Endothelial cell of umbilical vein (primary cell): ENCODE measurements around the gene RAB21. TPM values are rescaled to one million over a fixed set of nuclear protein-coding genes. Genes with fewer than 3 reads are reported as not detected.

Source experiments
- BruUV-seq: library from RNA; stranded (reverse); fragments of 400-500 nt; replicated peaks from 2 replicates; lab custom pipeline; 2021; lab: Mats Ljungman, UMichigan
- CTCF ChIA-PET: fragments of 300-600, 350-600 bp; sonication (Branson Sonifier 250); formaldehyde crosslinking; loops from one replicate; lab custom pipeline; 2021; ENCODE audit warnings: antibody characterized with exemption, inconsistent platforms; lab: Charles Lee
- POLR2A ChIA-PET: fragments of 300-600, 350-600 bp; sonication (Branson Sonifier 250); formaldehyde crosslinking; loops from one replicate; lab custom pipeline; 2021; ENCODE audit warnings: antibody characterized with exemption, inconsistent platforms; lab: Charles Lee
- DNase-seq: peaks from one replicate; pipeline ENCODE4 v3.0.0-alpha.2; 2011; ENCODE audit warnings: low read depth, low spot score
- FAIRE-seq: peaks from 2 replicates; lab custom pipeline; 2011; peaks lifted over from hg19 to GRCh38; lab: Jason Lieb, UNC
- H2AFZ ChIP-seq: 2 replicates; pipeline ENCODE4 v1.6.0; 2012; ENCODE audit warnings: low read depth, low read length, control low read depth, inconsistent platforms
- H3K27ac ChIP-seq: 2 replicates; pipeline ENCODE4 v1.5.1; 2011; ENCODE audit warnings: low read depth, mild to moderate bottlenecking, control low read depth, low read length, moderate library complexity; ENCODE audit not compliant: insufficient read depth
- H3K27me3 ChIP-seq, 2 experiments: 2 replicates each; pipeline versions ENCODE4 v1.6.0 to v1.6.1; 2011; ENCODE audit warnings: low read length in 2 of 2, mixed read lengths in 1 of 2; ENCODE audit not compliant: control insufficient read depth in 2 of 2, insufficient read depth in 2 of 2
- H3K36me3 ChIP-seq, 2 experiments: 2 replicates in 1 of 2; 3 replicates in 1 of 2; pipeline ENCODE4 v1.5.1; 2011; ENCODE audit warnings: low read length in 2 of 2, mild to moderate bottlenecking in 1 of 2, moderate library complexity in 1 of 2; ENCODE audit not compliant: control insufficient read depth in 2 of 2, insufficient read depth in 2 of 2; ENCODE audit errors: extremely low read depth in 1 of 2
- H3K4me1 ChIP-seq: 3 replicates; pipeline ENCODE4 v1.5.1; 2011; ENCODE audit warnings: mild to moderate bottlenecking, low read length; ENCODE audit not compliant: control insufficient read depth, insufficient read depth; ENCODE audit errors: extremely low read depth
- H3K4me2 ChIP-seq: 2 replicates; pipeline ENCODE4 v1.6.1; 2011; ENCODE audit warnings: low read length, control low read depth, mixed read lengths; ENCODE audit not compliant: insufficient read depth
- H3K4me3 ChIP-seq, 3 experiments: fragments of 200-600 bp in 1 of 3; sonication (generic), shearing (Covaris generic) in 1 of 3; replicated peaks in 1 of 3; 2 replicates each; pipeline ENCODE4 v1.5.1; 2011 to 2016; ENCODE audit warnings: control low read depth in 3 of 3, low read length in 3 of 3, mild to moderate bottlenecking in 2 of 3, inconsistent platforms in 1 of 3, low read depth in 1 of 3, moderate library complexity in 1 of 3; ENCODE audit not compliant: insufficient read depth in 1 of 3
- H3K79me2 ChIP-seq: 2 replicates; pipeline ENCODE4 v1.6.0; 2012; ENCODE audit warnings: low read length, inconsistent platforms; ENCODE audit not compliant: control insufficient read depth, insufficient read depth
- H3K9ac ChIP-seq: replicated peaks from 2 replicates; pipeline ENCODE3; 2011; ENCODE audit warnings: low read length, control low read depth; ENCODE audit not compliant: insufficient read depth; ENCODE audit errors: extremely low read depth
- H3K9me1 ChIP-seq: replicated peaks from 3 replicates; pipeline ENCODE4 v1.6.0; 2011; ENCODE audit warnings: mild to moderate bottlenecking, low read length; ENCODE audit not compliant: control insufficient read depth, insufficient read depth; ENCODE audit errors: extremely low read depth
- H3K9me3 ChIP-seq: replicated peaks from 2 replicates; pipeline ENCODE4 v1.5.1; 2012; ENCODE audit warnings: low read length, inconsistent platforms; ENCODE audit not compliant: control insufficient read depth, insufficient read depth
- H4K20me1 ChIP-seq: replicated peaks from 2 replicates; pipeline ENCODE3; 2011; ENCODE audit warnings: mild to moderate bottlenecking, low read length; ENCODE audit not compliant: control insufficient read depth, insufficient read depth; ENCODE audit errors: extremely low read depth
- EZH2 ChIP-seq: IDR thresholded peaks from 2 replicates; pipeline ENCODE4 v1.6.1; 2012; ENCODE audit warnings: borderline replicate concordance, low read depth, mild to moderate bottlenecking, moderate library complexity, low read length, inconsistent platforms; ENCODE audit not compliant: severe bottlenecking
- FOS ChIP-seq: IDR thresholded peaks from 2 replicates; pipeline ENCODE4 v1.6.1; 2011; ENCODE audit warnings: mild to moderate bottlenecking, low read length, moderate library complexity, borderline replicate concordance; ENCODE audit not compliant: insufficient read depth
- GATA2 ChIP-seq: IDR thresholded peaks from 2 replicates; pipeline ENCODE4 v1.7.0; 2011; ENCODE audit warnings: low read depth, mild to moderate bottlenecking, moderate library complexity, mixed read lengths, low read length; ENCODE audit not compliant: insufficient read length, insufficient read depth
- JUN ChIP-seq: IDR thresholded peaks from 2 replicates; pipeline ENCODE4 v1.6.1; 2011; ENCODE audit warnings: borderline replicate concordance, low read depth; ENCODE audit not compliant: insufficient read length, insufficient read depth
- MYC ChIP-seq: IDR thresholded peaks from one replicate; pipeline ENCODE4 v1.6.1; 2011; ENCODE audit warnings: mild to moderate bottlenecking, low read depth, low read length
- POLR2A ChIP-seq: IDR thresholded peaks from 2 replicates; pipeline ENCODE4 v1.6.1; 2012; ENCODE audit warnings: low read depth, mild to moderate bottlenecking, control low read depth, low read length
- POLR2AphosphoS5 ChIP-seq: IDR thresholded peaks from 2 replicates; pipeline ENCODE4 v1.6.1; 2012; ENCODE audit warnings: low read depth, mild to moderate bottlenecking, control low read depth, low read length, moderate library complexity; ENCODE audit not compliant: insufficient read depth
- dilution Hi-C: fragments of 300-500 bp; cut with MboI; formaldehyde crosslinking; loops from one replicate; pipeline ENCODE4 v1.15.0; 2019; ENCODE audit warnings: low sequenced_read_pairs; ENCODE audit not compliant: extremely low pct_ligation_motif_present
- intact Hi-C: fragments of 100-400 bp; cut with micrococcal nuclease; formaldehyde crosslinking; loops from one replicate; pipeline ENCODE4 v1.10.0; 2022
- polyA plus RNA-seq, 4 experiments: library from polyadenylated mRNA; depleted of rRNA in 3 of 4; stranded (reverse) in 3 of 4; unstranded in 1 of 4; fragments of >200 nt; gene quantifications; 2 replicates each; pipeline versions ENCODE4 v1.2.1 to v1.2.3, GENCODE V29; 2011 to 2012; ENCODE audit warnings: missing spikeins in 1 of 4
- total RNA-seq: library from RNA; stranded (reverse); gene quantifications from 2 replicates; pipeline ENCODE4 v1.2.3, GENCODE V29; 2021
- TF ChIP-seq, protein P1 (sequence below): IDR thresholded peaks from 2 replicates; pipeline ENCODE4 v1.6.1; 2011; ENCODE audit not compliant: insufficient read depth, insufficient read length
- TF ChIP-seq, protein P2 (sequence below), 2 donors: IDR thresholded peaks; 1 replicate in 1 of 2; 2 replicates in 1 of 2; pipeline ENCODE4 v1.5.1; 2011; ENCODE audit warnings: low read length in 2 of 2, mild to moderate bottlenecking in 2 of 2, moderate library complexity in 2 of 2, control low read depth in 1 of 2, inconsistent platforms in 1 of 2, low read depth in 1 of 2; ENCODE audit not compliant: insufficient read depth in 1 of 2; ENCODE audit errors: extremely low read depth in 1 of 2

RAB21 gene
- total and polyA plus RNA-seq, 2 donors (not counting 3 experiments of a cell fraction or from before 2014, with no cell fraction given), result 1.8 to 49.6 TPM

GRCh38 chr12:71708658-71709057 lies 46.0 kb upstream of the RAB21 start:
- no peaks in the 10 kb centered on the region for H3K36me3 ChIP-seq
- TF ChIP-seq JUN (no peak), EZH2 (no peak), FOS (no peak), POLR2AphosphoS5 (no peak), MYC (no peak), GATA2 (no peak), POLR2A (no peak)
- TF ChIP-seq, protein P1, sequence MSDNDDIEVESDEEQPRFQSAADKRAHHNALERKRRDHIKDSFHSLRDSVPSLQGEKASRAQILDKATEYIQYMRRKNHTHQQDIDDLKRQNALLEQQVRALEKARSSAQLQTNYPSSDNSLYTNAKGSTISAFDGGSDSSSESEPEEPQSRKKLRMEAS, result no peak
- TF ChIP-seq, protein P2, sequence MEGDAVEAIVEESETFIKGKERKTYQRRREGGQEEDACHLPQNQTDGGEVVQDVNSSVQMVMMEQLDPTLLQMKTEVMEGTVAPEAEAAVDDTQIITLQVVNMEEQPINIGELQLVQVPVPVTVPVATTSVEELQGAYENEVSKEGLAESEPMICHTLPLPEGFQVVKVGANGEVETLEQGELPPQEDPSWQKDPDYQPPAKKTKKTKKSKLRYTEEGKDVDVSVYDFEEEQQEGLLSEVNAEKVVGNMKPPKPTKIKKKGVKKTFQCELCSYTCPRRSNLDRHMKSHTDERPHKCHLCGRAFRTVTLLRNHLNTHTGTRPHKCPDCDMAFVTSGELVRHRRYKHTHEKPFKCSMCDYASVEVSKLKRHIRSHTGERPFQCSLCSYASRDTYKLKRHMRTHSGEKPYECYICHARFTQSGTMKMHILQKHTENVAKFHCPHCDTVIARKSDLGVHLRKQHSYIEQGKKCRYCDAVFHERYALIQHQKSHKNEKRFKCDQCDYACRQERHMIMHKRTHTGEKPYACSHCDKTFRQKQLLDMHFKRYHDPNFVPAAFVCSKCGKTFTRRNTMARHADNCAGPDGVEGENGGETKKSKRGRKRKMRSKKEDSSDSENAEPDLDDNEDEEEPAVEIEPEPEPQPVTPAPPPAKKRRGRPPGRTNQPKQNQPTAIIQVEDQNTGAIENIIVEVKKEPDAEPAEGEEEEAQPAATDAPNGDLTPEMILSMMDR (IDR thresholded peaks at IDR 0.05; ENCODE audit: extremely low read depth in 1 of 2, insufficient read depth in 1 of 2, low read depth in 1 of 2, low read length in 2 of 2), result no peak
- dilution Hi-C loops (no loop called here), intact Hi-C loops (no loop called here)
- DNase-seq (no peak), FAIRE-seq (no peak)
- H3K4me2 ChIP-seq, result no peak overlapping the region
- H3K27ac ChIP-seq, result no peak overlapping the region
- peaks cover 9% of the 10 kb centered on the region for H3K4me1 ChIP-seq
- no peak overlapping the region for H3K9ac ChIP-seq
- ChIA-PET POLR2A (no interaction called here), CTCF (interaction anchor here (0.7 to 1.3 kb wide), 2 partner anchors 12 to 38 kb away, joined by 3 to 4 read pairs; no protein-coding TSS in a partner anchor)
- no peaks in the 10 kb centered on the region for H3K27me3 ChIP-seq
- no TSS peak for BruUV-seq
- H2AFZ ChIP-seq, result no peak overlapping the region
- no peaks in the 10 kb centered on the region for H4K20me1 ChIP-seq
- H3K4me3 ChIP-seq, result no peak overlapping the region
- no peaks in the 10 kb centered on the region for H3K9me3 ChIP-seq
- H3K9me1 ChIP-seq, result no peaks in the 10 kb centered on the region
- H3K79me2 ChIP-seq, result no peaks in the 10 kb centered on the region
